DMS153 (cell line): ENCODE measurements around the gene HTRA2.

ENCODE experiments used
- DNase-seq: peaks from one replicate; lab custom pipeline; 2025; lab: John Stamatoyannopoulos, UW

Gene HTRA2

DNA sequence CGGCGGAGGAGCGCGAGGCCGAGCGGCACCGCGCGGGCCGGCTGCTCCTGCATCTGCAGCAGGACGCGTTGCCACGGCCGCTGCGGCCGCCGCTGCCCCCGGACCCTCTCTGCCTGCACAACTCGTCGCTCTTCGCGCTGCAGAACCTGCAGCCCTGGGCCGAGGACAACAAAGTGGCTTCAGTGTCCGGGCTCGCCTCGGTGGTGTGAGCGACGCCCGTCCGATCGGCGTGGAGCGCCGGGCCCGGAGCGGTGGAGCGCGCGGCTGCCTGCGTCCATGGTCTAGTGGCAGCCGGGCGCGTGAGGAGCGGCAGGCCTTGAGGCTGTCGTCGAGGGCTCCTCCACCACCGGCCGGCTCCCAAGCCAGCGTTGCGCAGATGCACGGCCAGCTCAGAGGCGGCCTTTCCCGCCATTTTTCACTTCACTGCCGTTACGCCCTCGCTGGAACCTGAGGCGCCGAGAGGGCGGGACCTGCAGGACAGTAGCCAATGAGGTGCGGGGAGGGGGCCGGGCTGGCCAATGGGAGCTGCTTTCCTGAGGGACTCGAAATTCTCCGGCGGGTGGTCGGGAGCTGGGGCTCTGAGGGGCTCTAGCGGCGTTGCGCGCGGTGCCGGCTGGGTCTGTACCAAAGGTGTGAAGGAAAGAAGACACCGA, 13.6 kb upstream of the HTRA2 start:
- DNase-seq = no peak

DNA sequence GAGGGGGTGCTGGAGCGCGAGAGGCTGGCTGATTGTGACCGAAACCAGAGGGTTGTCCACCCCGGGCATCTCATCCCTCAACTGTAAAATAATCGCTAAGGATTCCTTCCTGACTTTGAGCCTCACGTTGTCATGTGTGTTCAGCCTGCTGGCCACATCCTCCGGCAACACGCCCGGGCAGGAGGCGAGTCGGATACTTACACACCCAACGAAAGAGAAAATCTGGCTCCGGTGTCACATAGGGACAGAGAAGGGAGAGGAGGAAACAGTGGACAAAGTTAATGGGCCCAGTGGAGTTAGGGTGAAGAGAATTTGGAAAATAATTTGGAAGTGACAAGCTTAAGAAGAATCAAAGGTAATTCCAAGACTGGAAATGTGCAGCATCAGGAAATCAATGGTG, 13.1 kb upstream of the HTRA2 start:
- no peak for DNase-seq

DNA sequence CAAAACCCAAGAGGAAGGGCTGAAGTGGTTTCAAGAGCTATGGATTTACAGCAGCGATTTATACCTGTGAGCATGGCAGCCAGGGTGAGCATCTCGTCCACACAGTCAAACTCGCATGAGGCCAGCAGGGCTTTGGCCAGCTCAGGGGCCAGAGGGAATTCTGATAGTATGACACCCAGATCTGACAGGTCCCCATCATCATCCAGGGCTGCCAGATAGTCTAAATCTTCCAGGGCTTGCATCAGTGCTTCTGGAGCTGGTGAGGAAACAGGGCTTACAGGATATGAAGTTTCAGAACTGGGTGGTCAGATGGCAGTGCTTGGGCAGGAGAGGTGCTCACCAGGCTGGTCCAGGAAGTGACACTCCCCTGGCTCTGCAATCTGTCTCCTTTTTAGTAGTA, 7.2 kb upstream of the HTRA2 start:
- DNase-seq = no peak

DNA sequence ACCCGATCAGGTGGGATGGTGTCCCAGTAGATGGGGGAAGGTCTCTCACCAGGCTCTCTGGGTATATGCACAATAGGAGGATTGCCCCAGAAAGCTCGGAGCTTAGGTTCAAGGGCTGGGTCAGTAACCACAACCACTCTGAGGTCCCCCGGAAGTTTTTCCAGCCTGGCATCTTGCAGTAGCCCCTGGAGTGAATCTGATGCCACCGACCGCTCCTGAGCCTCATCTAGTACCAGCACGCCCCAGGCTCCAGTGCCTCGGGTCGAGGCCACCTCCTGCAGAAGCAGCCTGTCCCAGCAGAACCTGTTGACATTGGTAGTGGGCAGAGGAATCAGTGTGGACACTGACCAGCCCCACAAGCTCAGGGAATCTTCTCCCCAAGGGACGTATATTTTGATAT, 5.7 kb upstream of the HTRA2 start:
- DNase-seq = no peak

DNA sequence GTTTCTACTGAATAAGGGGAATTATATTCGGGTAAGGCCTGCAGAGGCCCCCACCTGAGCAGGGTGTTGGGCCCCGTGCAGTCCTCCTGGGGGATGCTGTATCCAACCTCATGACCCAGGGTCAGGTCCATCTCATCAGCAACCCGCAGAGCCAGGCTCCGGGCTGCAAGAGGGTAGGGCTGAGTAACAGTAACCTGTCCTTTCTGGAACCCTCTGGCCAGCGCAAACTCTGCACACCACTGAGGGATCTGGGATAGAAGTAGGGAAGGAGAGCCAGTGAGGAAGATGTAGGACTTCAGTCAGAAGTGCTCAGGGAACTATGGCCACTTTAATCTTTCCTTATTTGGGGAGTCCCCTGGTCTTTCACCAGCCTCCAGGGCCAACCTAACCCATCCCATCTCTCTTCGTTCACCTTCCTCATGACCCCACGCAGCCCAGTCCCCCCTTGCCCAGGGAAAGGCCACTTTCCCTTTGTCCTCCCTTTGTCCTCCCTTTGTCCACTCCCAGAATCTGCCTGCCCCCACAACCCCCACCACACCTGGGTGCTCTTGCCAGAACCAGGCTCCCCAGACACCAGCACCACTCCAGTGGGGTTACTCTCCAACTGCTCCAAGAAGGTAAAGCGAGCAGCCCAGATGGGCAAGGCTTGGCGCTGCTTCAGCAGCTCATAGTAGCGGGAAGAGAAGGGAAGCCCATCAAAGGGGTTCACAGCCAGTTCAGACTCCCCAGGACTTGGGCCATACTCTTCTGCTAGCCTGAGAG, 4.6 kb upstream of the HTRA2 start:
- no peak for DNase-seq

DNA sequence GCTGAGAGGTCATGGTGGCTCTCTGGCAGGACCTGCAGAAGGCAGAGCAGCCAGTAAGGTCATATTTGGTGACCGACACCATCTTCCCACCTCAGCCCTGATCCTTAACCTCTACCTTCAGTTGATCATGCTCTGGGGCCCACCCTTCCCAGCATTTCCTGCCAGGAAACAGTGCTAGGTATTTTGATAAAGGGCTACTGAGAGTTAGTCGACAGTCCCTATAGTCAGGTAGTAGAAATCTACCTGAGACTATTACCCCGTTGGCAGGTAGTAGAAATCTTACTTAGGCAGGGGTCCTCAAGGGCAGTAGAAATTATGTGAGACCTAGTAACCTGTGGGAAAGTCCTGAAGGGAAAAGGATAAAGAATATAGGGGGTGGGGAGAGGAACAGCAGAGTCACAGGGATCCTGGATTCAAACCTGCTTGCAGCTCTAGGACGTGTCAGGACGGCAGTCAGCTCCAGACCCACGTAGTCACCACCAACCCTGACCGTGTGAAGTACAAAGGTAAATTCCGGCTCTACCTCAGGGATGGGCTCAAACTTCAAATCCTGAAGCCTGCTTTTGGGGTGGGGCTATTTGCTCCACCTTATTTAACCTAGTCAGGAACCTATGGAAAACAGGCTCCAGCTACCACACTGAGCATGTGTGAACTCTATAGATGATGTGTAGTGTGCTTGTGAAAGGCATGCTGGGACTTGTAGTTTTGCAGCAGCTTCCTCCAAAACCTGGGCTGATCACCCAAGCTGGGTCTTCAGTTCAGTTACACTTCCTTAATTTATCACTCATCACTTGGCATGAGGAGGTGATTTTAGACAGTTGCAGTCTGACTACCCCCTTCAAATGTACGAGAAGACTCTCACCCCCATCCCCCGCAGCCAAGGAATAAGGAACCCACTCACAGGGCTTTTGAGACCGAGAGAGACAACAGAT, 3.8 kb upstream of the HTRA2 start, which contains the start of gene DQX1:
Gene DQX1 (minus strand): TSS at position 515 of the 932 bp plus-strand sequence. CDS start 502 bp downstream, at position 13.
- DNase-seq = no peak

DNA sequence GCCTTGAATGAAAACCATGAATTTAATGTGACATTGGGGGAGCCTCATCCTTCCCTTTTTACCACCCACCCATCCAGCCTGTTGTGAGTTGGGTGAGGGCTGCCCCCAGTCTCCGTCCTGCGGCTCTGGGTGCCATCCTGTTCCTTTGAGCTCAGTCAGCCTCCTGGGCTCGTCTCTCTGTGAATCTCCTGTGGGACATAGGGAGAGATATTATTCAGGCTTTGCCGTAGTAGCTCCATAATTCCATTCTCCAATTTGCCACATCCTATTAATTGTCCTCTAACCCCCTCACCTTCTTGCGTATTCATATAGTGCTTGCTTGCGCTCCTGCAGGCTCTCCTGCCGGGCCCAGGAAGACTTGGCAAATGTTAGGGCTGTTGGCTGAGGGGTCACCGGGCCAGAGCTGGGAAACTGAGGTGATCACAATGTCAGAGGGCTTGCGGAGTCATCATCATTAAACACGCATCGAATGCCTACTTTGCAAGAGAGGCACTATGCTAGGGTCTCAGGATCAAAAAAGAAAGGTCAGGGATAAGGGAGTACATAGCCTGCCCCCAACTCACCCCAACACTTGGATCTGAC, 3.0 kb upstream of the HTRA2 start:
- no peak for DNase-seq

DNA sequence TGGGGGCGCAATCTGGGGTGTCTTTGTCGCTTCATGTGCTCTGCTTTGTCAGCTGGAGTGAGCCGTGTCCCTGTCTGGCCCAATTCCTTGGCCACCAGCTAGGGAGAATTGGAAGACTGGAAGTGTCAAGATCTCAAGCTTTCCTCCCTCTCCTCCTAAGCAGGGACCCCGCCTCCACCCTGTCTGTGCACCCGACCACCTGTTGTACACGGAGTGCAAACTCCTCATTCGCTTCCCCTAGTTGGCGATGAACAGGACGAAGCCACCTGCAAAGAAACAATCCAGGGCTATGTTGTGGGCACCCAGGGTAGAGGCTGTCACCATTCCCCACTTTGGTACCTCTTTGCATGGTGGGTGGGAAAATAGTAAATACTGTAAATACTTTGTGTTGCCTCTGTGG, 2.0 kb upstream of the HTRA2 start:
- DNase-seq = no peak

DNA sequence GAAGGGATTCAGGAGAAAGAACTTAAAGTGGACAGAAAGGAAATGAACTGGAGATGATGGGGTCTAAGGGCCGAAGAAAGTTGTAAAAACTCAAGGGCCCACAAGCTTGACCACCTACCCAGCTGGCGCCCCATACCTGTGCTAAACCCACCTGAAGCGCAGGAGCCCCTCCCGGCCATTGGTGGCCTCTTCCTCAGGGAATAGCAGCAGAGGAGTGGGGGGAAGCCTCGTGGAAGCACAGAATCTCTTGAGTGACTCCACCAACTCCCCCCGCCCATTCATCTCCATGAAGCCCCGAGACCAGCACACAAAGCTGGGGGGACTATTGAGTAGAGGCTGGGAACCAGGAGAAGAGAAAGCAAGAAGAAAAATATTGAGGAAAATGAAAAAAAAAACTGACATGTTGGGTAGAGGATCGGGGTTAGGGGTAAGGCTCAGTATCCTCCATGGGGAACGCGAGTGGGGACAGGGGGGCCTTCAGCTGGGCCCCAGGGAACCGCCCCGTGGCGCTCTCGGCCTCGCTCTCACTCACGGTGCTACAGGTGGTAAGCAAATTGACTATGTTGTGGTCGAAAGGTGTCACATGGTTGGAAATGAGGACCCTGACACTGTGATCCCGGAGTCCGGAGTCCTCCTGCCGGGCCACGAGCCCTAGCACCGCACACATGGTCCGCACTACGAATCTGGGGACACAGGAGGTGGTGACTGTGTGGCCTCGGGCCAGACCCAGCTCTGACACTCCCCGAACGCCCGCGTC, 955 bp upstream of the HTRA2 start:
- DNase-seq = no peak

DNA sequence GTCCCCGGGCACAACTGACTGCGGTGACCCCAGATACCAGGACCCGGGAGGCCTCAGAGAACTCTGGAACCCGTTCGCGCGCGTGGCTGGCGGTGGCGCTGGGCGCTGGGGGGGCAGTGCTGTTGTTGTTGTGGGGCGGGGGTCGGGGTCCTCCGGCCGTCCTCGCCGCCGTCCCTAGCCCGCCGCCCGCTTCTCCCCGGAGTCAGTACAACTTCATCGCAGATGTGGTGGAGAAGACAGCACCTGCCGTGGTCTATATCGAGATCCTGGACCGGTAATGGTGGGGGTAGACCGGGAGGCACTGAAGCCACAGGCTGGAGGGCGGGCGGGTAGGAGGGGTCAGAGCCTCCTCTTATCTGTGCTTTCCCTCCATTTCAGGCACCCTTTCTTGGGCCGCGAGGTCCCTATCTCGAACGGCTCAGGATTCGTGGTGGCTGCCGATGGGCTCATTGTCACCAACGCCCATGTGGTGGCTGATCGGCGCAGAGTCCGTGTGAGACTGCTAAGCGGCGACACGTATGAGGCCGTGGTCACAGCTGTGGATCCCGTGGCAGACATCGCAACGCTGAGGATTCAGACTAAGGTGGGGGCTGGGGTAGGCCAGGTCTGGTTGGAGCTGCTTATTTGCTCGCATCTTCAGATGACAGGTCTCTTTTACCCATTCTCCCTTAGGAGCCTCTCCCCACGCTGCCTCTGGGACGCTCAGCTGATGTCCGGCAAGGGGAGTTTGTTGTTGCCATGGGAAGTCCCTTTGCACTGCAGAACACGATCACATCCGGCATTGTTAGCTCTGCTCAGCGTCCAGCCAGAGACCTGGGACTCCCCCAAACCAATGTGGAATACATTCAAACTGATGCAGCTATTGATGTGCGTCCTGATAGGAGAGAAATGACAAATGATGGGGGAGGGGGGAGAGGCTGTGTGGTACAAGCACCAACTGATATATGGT, 780 bp downstream of the HTRA2 start:
- no peak for DNase-seq

DNA sequence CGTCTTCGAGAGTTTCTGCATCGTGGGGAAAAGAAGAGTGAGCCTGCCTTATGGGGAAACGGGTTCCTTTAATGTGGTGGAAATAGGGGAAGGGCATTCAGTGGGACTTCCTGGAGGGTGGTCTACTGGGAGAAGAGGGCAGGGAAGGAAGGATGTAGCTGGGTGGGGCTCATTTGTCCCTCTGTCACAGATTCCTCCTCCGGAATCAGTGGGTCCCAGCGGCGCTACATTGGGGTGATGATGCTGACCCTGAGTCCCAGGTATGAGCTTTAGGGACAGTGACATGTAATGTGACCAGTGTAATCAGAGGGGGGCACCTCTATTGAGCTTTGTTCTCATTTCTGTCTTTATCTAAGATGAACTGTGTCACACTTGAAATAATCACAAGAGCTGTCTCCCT, 1.9 kb downstream of the HTRA2 start:
- DNase-seq = no peak

DNA sequence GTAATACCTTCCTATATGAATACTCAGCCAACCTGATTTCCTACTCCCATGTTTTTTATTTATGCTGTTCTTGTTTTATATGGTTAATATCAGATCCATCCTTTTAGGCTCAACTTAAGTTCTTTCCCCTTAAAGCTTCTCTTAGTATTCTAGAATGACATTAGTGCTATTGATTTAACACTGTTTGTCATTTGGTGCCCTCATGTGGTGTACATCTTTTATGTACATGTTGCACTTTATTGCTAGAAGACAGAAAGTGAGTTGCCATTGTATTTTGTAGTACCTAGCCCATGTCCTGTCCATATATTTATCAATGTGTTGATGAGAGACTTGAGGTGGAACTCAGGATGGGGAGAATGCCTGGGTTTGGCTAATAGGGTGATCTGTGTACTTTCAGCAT, 2.5 kb downstream of the HTRA2 start:
- no peak for DNase-seq

DNA sequence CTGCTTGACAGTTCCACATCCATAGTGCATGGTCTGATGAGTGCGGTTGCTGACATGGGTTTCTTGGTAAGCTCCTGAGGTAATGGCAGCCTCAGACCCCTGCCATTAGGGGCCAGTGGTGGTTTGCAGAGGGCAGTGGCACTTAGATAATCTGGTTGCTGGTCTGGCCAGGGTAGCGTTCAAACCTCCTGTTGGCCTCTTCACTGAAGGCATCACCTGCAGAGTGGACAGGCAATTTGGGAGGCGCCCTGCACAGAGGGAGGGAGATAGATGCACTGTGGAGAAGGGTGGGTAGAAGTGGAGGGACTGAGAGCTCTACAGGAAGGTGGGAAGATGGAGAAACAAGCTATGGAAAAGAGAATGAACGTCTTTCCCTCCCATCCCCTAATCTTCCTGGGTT, 3.7 kb downstream of the HTRA2 start:
- no peak for DNase-seq

DNA sequence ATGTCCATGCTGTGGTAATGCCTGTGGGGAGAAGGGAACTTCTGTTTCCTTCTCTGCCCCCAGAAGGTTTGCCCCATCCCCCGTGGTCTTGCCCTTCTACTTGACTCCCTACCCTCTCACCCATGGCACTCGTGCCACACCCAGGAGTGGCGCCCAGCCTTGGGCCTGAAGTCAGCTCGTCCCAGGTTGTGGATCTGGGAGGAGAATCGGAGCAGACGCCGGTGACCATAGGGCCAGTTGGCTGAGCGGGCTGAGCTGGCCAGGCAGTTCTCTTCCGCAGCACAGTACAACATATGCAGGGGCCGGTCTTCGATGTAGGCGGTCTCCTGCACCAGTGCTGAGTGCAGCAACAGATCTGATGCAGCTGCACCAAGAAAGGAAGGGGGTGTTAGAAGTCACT, 4.7 kb downstream of the HTRA2 start:
- DNase-seq = no peak

DNA sequence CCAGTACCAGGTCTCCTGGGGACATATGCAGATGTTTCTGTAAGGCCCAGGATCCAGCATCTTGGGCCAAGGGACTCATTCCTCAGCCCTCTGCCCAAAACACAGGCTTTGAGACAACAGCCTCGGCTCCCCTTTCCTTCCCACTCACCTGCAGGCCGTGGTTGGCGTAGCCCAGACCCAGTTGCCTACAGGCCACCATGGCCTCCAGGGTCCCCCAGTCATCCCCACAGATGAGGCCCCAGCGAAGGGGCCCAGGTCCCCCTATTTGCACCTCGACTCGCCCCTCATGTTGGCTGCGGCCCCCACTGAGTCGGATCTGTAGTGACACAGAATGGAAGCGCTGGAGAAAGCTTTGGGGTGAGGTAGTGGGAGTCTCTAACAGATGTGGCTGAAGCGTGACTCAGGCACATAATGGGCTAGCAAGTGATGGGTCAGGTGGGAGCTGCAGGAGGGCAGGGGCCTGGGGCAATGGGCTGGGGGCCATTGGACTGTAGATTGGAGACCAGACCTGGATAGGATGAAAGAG, 5.8 kb downstream of the HTRA2 start:
- no peak for DNase-seq

DNA sequence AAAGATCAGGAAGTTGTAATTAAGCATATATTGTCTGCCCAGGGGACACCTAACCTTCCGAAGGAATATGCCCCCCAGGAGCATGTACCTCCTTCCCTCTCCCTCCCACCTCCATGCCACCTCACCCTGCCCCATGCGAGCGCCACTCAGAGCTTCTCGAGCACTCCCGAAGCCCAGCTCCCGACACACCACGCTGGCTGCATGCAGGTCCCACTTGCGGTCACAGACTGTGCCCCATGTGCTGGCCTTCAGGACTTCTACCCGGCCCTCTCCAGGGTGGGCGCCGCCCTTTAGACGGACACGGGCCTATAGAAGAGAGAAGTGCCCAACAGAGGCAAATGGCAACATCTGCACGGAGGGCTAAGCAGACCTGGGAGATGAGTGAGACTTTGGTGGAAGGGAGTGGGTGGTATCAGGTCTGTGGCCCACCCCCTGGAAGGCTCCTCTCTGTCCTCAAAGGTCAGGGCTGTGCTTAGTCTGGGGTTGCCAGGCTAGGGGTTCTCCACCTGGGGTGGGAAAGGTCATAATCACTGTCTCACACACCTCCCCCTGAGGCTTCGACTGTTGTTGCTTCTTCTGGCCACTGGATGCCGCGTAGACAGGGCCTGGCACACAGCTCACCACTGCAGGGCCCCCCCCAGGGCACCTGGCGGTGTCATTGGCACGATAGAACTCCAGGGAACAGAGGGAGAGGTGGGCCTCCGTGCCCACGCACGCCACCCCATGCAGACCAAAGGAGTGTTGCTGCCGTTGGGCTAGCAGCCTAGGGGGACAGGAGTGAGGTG, 6.6 kb downstream of the HTRA2 start:
- DNase-seq = no peak

DNA sequence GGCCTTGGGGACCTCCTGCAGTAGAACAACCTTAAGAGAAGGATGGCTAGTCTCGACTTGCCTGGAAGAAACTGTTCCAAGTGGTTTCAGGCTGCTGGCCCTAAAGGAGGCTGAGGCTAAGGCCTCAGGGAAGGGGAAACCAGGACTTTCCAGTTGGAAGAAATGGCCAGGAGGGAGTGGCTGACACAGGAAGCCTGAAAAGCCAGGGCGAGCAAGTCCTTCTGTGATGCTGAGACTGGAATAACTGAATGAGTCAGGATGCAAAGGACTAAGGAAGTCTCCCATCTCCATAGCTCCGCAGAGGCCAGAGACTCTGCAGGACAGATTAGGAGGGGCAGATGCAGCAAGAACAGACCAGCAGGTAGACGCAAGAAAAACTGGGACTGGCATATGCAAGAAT, 7.4 kb downstream of the HTRA2 start:
- DNase-seq = no peak

DNA sequence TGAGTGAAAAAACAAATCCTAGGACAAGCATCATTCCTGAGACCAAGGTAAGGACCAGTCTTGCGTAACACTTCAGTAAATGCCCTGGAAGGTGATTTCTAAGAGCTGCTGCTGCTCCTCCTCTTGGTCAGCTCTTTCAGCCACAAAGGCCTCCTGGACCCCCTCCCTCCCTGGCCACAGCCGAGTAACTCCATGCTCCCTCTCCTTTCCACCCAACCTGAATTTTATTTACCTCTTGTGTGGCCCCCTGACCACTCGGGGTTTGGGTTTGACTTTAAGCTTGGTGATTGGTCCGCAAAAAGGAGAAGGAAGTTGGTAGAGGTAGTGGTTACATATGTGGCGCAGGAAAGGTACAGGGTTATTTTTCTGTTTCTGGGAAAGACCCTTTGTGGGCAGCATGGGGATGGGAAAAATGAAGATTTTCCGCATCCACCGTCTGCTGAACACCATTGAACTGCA, 9.2 kb downstream of the HTRA2 start:
- DNase-seq = no peak

DNA sequence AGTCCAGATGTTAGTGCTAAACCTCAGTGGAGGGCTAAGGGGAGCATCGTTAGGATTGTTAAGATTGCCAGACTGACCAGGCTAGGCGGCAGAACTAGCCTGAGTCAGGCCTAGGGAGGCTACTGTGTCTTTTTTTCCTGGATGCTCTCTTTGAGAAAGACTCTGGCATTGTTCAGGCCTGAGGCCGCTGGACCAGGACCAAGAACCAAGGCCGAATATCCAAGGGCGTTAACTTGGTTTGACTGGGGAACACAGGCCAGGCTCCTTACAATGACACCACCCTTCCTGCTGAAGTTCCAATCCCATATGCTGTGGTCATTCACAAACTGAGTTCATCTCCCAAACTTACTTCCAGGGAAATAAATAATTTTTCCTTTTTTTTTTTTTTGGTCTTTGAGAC, 10.6 kb downstream of the HTRA2 start:
- DNase-seq = no peak
